ENCODE measurements around the gene KCNIP4.

GRCh38 chr4:21005647-21006046, 942.9 kb downstream of the KCNIP4 start:
- TF ChIP-seq POLR2A (IDR thresholded peaks at IDR 0.05; ENCODE audit: low read depth, low read length) (no peak), RCOR1 (IDR thresholded peaks at IDR 0.05; ENCODE audit: insufficient replicate concordance, low read length) (no peak)
